ENCODE results near the gene NRSN1. TPM values are rescaled to one million over a fixed set of nuclear protein-coding genes. Genes with fewer than 3 reads are reported as not detected.

NRSN1 gene
- total and polyA plus RNA-seq, 4 donors, result not detected

DNA sequence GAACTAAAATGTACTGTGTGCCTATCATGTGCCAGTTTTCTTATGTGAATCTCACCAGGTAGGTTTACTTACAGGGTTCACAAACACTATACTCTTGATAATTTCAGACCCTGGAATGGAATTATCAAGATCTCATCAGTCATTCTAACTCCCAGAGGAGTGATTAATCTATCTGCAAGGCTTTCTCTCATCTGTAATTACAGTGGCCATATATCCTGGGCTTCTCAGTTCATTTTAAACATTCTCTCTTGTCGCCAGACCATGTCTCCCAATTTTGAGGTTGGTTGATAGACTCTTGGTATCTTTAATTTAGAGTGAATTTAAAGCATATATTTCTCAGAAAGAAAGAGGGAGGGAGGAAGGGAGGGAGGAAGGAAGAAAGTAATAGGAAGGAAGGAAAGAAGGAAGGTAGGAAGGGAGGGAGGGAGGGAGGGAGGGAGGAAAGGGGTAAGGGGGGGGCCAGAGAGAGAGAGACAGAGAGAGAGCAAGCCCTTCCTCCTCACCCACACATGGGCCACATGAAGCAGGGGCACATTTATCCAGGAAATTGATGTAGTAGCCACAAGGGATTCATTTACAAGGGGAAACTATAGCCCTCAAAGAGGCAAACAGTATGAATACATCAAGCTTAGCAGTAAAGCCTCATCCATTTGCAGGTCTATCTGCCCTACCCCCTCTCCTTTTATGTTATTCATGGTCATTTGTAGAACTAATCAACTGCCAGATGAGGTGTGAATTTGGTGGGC lies 25.8 kb upstream of the NRSN1 start:
- WGBS, result 59% methylated on average over 1 of the region's 1 CpG
- Histone ChIP-seq H3K4me3 (ENCODE audit: low read depth in 1 of 3, low read length in 3 of 3) (no peak overlapping the region), H3K9me3 (ENCODE audit: control insufficient read depth in 4 of 4, low read length in 3 of 4) (no peaks in the 10 kb centered on the region), H3K27me3 (ENCODE audit: control insufficient read depth in 4 of 4, insufficient read depth in 4 of 4, low read length in 3 of 4) (no peaks in the 10 kb centered on the region), H3K27ac (ENCODE audit: low read depth in 1 of 2, low read length in 2 of 2) (no peak overlapping the region), H3K36me3 (ENCODE audit: control insufficient read depth in 4 of 4, insufficient read depth in 3 of 4, low read depth in 1 of 4, low read length in 3 of 4) (no peaks in the 10 kb centered on the region), H3K9ac (ENCODE audit: low read depth in 1 of 2, low read length in 2 of 2) (no peak overlapping the region), H3K4me1 (ENCODE audit: control insufficient read depth in 4 of 4, insufficient read depth in 4 of 4, low read length in 3 of 4) (no peaks in the 10 kb centered on the region)
- DNase-seq (ENCODE audit: low spot score), result no peak
- TF ChIP-seq FOXA2 (IDR thresholded peaks at IDR 0.05) (no peak), YY1 (IDR thresholded peaks at IDR 0.05) (no peak), TAF1 (conservative IDR thresholded peaks at IDR 0.05) (no peak), RXRA (IDR thresholded peaks at IDR 0.05) (no peak), NR2F2 (IDR thresholded peaks at IDR 0.05) (no peak), FOXA1 (IDR thresholded peaks at IDR 0.05) (no peak), JUND (IDR thresholded peaks at IDR 0.05) (no peak), SP1 (IDR thresholded peaks at IDR 0.05) (no peak), RAD21 (IDR thresholded peaks at IDR 0.05) (no peak), HNF4G (IDR thresholded peaks at IDR 0.05) (no peak), GABPA (IDR thresholded peaks at IDR 0.05 in 1 of 2, conservative IDR thresholded peaks at IDR 0.05 in 1 of 2) (no peak)
- TF ChIP-seq, protein P1, sequence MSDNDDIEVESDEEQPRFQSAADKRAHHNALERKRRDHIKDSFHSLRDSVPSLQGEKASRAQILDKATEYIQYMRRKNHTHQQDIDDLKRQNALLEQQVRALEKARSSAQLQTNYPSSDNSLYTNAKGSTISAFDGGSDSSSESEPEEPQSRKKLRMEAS (IDR thresholded peaks at IDR 0.05), result no peak
- TF ChIP-seq, protein P2, sequence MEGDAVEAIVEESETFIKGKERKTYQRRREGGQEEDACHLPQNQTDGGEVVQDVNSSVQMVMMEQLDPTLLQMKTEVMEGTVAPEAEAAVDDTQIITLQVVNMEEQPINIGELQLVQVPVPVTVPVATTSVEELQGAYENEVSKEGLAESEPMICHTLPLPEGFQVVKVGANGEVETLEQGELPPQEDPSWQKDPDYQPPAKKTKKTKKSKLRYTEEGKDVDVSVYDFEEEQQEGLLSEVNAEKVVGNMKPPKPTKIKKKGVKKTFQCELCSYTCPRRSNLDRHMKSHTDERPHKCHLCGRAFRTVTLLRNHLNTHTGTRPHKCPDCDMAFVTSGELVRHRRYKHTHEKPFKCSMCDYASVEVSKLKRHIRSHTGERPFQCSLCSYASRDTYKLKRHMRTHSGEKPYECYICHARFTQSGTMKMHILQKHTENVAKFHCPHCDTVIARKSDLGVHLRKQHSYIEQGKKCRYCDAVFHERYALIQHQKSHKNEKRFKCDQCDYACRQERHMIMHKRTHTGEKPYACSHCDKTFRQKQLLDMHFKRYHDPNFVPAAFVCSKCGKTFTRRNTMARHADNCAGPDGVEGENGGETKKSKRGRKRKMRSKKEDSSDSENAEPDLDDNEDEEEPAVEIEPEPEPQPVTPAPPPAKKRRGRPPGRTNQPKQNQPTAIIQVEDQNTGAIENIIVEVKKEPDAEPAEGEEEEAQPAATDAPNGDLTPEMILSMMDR (IDR thresholded peaks at IDR 0.05; ENCODE audit: low read depth, low read length, missing input control), result no peak
- TF ChIP-seq, protein P3, sequence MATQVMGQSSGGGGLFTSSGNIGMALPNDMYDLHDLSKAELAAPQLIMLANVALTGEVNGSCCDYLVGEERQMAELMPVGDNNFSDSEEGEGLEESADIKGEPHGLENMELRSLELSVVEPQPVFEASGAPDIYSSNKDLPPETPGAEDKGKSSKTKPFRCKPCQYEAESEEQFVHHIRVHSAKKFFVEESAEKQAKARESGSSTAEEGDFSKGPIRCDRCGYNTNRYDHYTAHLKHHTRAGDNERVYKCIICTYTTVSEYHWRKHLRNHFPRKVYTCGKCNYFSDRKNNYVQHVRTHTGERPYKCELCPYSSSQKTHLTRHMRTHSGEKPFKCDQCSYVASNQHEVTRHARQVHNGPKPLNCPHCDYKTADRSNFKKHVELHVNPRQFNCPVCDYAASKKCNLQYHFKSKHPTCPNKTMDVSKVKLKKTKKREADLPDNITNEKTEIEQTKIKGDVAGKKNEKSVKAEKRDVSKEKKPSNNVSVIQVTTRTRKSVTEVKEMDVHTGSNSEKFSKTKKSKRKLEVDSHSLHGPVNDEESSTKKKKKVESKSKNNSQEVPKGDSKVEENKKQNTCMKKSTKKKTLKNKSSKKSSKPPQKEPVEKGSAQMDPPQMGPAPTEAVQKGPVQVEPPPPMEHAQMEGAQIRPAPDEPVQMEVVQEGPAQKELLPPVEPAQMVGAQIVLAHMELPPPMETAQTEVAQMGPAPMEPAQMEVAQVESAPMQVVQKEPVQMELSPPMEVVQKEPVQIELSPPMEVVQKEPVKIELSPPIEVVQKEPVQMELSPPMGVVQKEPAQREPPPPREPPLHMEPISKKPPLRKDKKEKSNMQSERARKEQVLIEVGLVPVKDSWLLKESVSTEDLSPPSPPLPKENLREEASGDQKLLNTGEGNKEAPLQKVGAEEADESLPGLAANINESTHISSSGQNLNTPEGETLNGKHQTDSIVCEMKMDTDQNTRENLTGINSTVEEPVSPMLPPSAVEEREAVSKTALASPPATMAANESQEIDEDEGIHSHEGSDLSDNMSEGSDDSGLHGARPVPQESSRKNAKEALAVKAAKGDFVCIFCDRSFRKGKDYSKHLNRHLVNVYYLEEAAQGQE (IDR thresholded peaks at IDR 0.05), result no peak

DNA sequence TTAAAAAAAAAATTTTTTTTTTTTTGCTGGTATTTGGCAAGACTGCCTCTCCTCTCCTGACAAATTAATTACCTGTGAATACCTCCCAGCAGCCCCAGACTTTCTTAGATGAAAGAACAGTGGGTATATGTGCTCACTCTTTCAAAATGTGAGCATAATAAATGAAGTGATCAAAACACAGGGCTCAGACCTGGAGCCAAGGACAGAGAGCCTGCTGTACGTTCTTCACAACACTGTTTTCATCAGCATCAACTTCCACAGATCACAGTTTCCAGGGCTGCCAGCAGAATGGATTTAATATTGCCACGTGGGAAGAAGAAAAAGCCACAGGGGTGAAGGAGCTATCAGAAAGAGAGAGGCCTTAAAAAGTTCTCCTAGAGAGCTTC lies 25.3 kb upstream of the NRSN1 start:
- 18% methylated on average over 2 of the region's 2 CpGs for WGBS
- Histone ChIP-seq H3K27ac (ENCODE audit: low read depth in 1 of 2, low read length in 2 of 2) (no peak overlapping the region), H3K4me3 (ENCODE audit: low read depth in 1 of 3, low read length in 3 of 3) (no peak overlapping the region), H3K9me3 (ENCODE audit: control insufficient read depth in 4 of 4, low read length in 3 of 4) (no peaks in the 10 kb centered on the region), H3K9ac (ENCODE audit: low read depth in 1 of 2, low read length in 2 of 2) (no peak overlapping the region), H3K36me3 (ENCODE audit: control insufficient read depth in 4 of 4, insufficient read depth in 3 of 4, low read depth in 1 of 4, low read length in 3 of 4) (no peaks in the 10 kb centered on the region), H3K27me3 (ENCODE audit: control insufficient read depth in 4 of 4, insufficient read depth in 4 of 4, low read length in 3 of 4) (no peaks in the 10 kb centered on the region), H3K4me1 (ENCODE audit: control insufficient read depth in 4 of 4, insufficient read depth in 4 of 4, low read length in 3 of 4) (no peaks in the 10 kb centered on the region)
- DNase-seq (ENCODE audit: low spot score), result no peak
- TF ChIP-seq, protein P4, sequence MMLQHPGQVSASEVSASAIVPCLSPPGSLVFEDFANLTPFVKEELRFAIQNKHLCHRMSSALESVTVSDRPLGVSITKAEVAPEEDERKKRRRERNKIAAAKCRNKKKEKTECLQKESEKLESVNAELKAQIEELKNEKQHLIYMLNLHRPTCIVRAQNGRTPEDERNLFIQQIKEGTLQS (IDR thresholded peaks at IDR 0.05), result no peak
- no peak for TF ChIP-seq RAD21 (IDR thresholded peaks at IDR 0.05)
- no peak for TF ChIP-seq TAF1 (conservative IDR thresholded peaks at IDR 0.05)
- TF ChIP-seq, protein P5, sequence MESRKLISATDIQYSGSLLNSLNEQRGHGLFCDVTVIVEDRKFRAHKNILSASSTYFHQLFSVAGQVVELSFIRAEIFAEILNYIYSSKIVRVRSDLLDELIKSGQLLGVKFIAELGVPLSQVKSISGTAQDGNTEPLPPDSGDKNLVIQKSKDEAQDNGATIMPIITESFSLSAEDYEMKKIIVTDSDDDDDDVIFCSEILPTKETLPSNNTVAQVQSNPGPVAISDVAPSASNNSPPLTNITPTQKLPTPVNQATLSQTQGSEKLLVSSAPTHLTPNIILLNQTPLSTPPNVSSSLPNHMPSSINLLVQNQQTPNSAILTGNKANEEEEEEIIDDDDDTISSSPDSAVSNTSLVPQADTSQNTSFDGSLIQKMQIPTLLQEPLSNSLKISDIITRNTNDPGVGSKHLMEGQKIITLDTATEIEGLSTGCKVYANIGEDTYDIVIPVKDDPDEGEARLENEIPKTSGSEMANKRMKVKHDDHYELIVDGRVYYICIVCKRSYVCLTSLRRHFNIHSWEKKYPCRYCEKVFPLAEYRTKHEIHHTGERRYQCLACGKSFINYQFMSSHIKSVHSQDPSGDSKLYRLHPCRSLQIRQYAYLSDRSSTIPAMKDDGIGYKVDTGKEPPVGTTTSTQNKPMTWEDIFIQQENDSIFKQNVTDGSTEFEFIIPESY (IDR thresholded peaks at IDR 0.05), result no peak
- no peak for TF ChIP-seq JUND (IDR thresholded peaks at IDR 0.05)
- no peak for TF ChIP-seq NR2F2 (IDR thresholded peaks at IDR 0.05)
- TF ChIP-seq HNF4G (IDR thresholded peaks at IDR 0.05), result no peak
- no peak for TF ChIP-seq GABPA (IDR thresholded peaks at IDR 0.05 in 1 of 2, conservative IDR thresholded peaks at IDR 0.05 in 1 of 2)
- no peak for TF ChIP-seq FOXA2 (IDR thresholded peaks at IDR 0.05)
- TF ChIP-seq, protein P3 (IDR thresholded peaks at IDR 0.05), result no peak
- TF ChIP-seq YY1 (IDR thresholded peaks at IDR 0.05), result no peak

Measured in liver (tissue), 9 donors.